Kidney epithelial cell (primary cell): Measurements from ENCODE around the gene TJP3. TPM values are rescaled to one million over a fixed set of nuclear protein-coding genes. Genes with fewer than 3 reads are reported as not detected.

ENCODE experiments used
- DNase-seq: peaks from one replicate; pipeline ENCODE4 v3.0.0-alpha.2; 2010; ENCODE audit warnings: low read depth
- H3K27me3 ChIP-seq: 2 replicates; pipeline ENCODE4 v1.6.0; 2011; ENCODE audit warnings: low read length; ENCODE audit not compliant: control insufficient read depth, insufficient read depth
- H3K36me3 ChIP-seq: 2 replicates; pipeline ENCODE4 v1.5.1; 2011; ENCODE audit warnings: low read length; ENCODE audit not compliant: control insufficient read depth, insufficient read depth
- H3K4me3 ChIP-seq: 2 replicates; pipeline ENCODE4 v1.5.1; 2011; ENCODE audit warnings: low read depth, mild to moderate bottlenecking, control low read depth, low read length
- CTCF ChIP-seq: IDR thresholded peaks from 2 replicates; pipeline ENCODE4 v1.5.1; 2011; ENCODE audit warnings: mild to moderate bottlenecking, moderate library complexity, low read length, control low read depth, inconsistent platforms; ENCODE audit not compliant: insufficient read depth, poor library complexity, severe bottlenecking
- total RNA-seq: library from RNA; depleted of rRNA; stranded (reverse); fragments of >200 nt; gene quantifications from 2 replicates; pipeline ENCODE4 v1.2.3, GENCODE V29; 2015

TJP3 gene, protein sequence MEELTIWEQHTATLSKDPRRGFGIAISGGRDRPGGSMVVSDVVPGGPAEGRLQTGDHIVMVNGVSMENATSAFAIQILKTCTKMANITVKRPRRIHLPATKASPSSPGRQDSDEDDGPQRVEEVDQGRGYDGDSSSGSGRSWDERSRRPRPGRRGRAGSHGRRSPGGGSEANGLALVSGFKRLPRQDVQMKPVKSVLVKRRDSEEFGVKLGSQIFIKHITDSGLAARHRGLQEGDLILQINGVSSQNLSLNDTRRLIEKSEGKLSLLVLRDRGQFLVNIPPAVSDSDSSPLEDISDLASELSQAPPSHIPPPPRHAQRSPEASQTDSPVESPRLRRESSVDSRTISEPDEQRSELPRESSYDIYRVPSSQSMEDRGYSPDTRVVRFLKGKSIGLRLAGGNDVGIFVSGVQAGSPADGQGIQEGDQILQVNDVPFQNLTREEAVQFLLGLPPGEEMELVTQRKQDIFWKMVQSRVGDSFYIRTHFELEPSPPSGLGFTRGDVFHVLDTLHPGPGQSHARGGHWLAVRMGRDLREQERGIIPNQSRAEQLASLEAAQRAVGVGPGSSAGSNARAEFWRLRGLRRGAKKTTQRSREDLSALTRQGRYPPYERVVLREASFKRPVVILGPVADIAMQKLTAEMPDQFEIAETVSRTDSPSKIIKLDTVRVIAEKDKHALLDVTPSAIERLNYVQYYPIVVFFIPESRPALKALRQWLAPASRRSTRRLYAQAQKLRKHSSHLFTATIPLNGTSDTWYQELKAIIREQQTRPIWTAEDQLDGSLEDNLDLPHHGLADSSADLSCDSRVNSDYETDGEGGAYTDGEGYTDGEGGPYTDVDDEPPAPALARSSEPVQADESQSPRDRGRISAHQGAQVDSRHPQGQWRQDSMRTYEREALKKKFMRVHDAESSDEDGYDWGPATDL
- 1.7 and 7.8 TPM in 2 replicates for total RNA-seq

DNA sequence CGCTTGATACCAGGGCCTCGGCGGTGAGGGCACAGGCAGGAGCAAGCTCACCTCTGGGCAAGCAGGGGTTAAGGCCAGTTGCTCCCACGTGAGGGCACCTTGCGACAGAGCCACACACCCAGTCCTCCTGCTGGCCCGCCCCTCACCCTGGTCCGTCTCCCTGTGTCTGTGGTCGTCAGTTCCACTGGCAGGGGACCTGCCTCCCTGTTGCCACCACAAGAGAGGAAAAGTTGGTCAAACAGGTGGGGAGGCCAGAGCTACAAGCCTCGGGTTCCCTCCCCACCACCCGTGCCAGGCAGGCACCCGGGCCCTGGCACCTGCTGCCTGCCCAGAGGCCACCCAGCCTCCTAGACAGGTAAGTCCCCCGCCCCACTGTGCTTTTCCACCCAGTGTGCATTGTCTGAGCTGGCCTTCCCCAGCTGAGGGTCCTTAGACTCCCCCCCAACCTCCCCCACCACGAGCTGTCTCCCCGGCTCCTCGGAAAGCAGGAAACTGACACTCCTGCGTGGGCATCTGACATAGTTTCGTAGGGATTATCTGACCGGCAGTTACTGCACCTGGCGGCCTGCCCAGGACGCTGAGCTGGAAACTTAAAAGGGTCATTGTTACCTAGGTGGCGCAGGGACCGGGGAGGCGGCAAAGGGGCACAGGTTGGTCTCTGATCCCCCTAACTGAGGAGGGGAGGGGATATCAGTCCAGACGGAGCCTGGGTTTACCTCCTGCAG, at the start of gene TJP3:
Gene TJP3, plus strand, starts transcription at position 178 of the 725 bp plus-strand sequence. CDS start 20,049 bp downstream, outside the sequence.
- Histone ChIP-seq H3K27me3 (peaks cover 23% of the 10 kb centered on the region), H3K4me3 (no peak within 1 kb of the TSS), H3K36me3 (no peaks in the 10 kb centered on the region)
- no peak for TF ChIP-seq CTCF
- no peak for DNase-seq

GRCh38 chr19:3658870-3659745, 49.1 kb upstream of the TJP3 start:
- DNase-seq: no peak
- no peak for TF ChIP-seq CTCF
- no peak overlapping the region for H3K4me3 ChIP-seq
- H3K36me3 ChIP-seq: no peaks in the 10 kb centered on the region
- no peaks in the 10 kb centered on the region for H3K27me3 ChIP-seq

DNA sequence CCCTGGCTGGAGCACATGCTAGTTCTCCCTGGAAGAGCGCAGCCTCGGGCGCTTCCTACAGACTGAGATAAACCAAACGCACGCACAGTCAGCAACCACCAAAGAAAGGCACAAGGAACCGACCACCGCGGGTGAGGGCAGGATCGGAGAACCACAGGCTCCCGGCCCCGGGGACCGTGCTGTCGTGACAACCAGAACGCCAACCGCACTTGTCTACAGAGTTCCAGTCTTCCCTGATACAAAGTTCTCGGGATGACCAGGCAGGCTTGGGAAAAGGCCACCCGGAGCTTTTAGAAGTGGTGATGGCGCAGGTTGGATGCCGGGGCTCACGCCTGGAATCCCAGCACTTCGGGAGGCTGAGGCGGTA, 48.5 kb upstream of the TJP3 start:
- Histone ChIP-seq H3K36me3 (no peaks in the 10 kb centered on the region), H3K27me3 (no peaks in the 10 kb centered on the region), H3K4me3 (no peak overlapping the region)
- DNase-seq: no peak
- TF ChIP-seq CTCF: no peak

DNA sequence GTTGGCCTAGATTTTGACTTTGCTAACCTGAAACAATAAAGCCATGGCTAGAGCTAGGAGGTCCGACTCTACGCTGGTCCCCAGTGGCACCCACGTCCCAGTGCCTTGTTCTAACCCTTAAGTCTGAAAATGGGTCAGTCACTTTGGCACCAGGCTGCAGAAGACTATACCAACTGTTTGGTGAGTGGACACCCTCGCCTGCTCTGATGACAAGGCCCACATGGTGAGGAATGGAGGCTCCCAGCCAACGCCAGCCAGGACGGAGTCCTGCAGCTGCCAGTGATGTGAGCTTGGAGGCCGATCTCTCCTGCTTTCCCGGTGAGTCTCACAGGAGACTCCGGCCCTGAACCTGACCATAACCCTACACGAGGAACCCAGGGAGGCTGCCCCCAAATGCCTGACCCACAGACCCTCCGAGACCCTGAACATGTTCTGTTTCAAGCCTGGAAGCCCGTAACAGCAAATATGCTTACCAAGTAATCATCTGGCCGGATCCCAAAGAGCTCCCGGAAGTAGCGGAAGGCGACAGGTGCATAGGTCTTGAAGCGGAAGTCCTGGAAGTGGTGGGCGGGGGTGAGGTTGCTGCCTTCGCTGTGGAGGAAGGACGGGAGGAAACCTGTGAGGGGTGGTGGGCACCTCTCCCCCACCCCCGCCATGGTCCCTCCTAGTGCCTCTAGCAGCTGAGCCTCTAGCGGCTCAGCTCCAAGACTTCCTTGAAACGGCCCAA, 47.5 kb upstream of the TJP3 start:
- TF ChIP-seq CTCF: no peak
- no peaks in the 10 kb centered on the region for H3K27me3 ChIP-seq
- no peak overlapping the region for H3K4me3 ChIP-seq
- no peaks in the 10 kb centered on the region for H3K36me3 ChIP-seq
- DNase-seq: no peak
